ENCODE results near the gene BAG3. TPM values are rescaled to one million over a fixed set of nuclear protein-coding genes. Genes with fewer than 3 reads are reported as not detected.
A peak's percentile ranks its signal among the peaks of the same experiment; 100 is the strongest.

Gene BAG3
- total and polyA plus RNA-seq, 12 donors: 42.5 to 193 (median 145) TPM

DNA sequence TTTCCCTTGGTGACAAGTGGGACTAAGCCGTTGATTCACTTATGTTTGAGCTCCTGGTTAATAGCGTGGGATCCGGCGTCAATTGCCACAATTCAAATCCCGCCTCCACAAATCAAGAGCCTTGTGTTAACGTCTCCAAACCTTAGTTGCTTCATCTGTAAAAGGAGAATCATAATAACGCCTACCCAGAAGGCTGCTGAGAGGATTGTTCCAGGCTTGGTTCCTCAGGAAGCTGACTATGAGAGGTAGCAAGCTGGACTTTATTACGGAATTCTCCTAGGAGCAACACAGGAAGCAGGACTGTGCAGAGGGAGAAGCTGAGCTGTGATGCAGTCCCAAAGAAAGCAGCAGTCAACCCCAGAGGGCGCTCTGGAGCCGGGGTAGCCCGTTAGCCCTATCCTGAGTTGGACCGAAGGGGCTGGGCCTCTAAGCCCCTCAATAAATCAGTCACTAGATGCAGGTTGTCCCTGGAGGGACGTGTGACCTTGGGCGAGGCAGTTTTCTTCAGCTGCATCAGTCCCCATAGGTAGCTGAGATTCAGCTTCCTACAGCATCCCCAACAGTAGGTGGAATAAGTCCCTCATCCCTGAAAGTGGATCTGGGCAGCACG lies 6.9 kb upstream of the BAG3 start:
- Histone ChIP-seq H3K9me3 (peaks cover 0 to 28% (median 6%) of the 10 kb centered on the region in 11 donors), H3K4me3 (no peak overlapping the region), H3K4me1 (no peaks in the 10 kb centered on the region), H3K27me3 (no peaks in the 10 kb centered on the region), H3K36me3 (no peaks in the 10 kb centered on the region), H3K27ac (no peak overlapping the region)
- 70% methylated on average over 15 of the region's 15 CpGs for WGBS, 2 donors
- intact Hi-C loops (cut with DNase I): no loop called here
- ATAC-seq (no peak), DNase-seq (no peak)
- TF ChIP-seq, protein P1, sequence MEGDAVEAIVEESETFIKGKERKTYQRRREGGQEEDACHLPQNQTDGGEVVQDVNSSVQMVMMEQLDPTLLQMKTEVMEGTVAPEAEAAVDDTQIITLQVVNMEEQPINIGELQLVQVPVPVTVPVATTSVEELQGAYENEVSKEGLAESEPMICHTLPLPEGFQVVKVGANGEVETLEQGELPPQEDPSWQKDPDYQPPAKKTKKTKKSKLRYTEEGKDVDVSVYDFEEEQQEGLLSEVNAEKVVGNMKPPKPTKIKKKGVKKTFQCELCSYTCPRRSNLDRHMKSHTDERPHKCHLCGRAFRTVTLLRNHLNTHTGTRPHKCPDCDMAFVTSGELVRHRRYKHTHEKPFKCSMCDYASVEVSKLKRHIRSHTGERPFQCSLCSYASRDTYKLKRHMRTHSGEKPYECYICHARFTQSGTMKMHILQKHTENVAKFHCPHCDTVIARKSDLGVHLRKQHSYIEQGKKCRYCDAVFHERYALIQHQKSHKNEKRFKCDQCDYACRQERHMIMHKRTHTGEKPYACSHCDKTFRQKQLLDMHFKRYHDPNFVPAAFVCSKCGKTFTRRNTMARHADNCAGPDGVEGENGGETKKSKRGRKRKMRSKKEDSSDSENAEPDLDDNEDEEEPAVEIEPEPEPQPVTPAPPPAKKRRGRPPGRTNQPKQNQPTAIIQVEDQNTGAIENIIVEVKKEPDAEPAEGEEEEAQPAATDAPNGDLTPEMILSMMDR (IDR thresholded peaks at IDR 0.05): peak in 1 of 9 donors; percentile 12

DNA sequence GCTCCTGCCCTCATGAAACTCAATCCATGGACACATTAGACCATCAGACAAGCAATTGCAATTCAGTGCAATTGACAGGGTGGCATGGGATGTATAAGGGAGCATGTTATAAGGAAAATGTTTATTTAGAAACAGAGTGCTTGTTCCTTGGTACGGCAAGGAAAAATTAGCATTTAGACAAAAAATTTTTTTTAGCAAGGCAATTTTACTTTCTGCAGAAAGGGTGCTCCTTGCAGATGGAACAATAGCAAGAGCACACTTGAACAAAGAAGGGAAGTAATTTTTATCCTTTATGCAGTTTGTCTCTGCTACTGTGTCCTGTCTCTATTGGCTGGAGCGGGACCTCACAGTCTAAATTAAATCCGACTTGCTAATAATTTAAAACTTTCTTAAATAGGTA lies 6.2 kb upstream of the BAG3 start:
- Histone ChIP-seq H3K4me3 (no peak overlapping the region), H3K4me1 (no peaks in the 10 kb centered on the region), H3K27ac (no peak overlapping the region), H3K36me3 (no peaks in the 10 kb centered on the region), H3K9me3 (peaks cover 0 to 28% (median 6%) of the 10 kb centered on the region in 11 donors), H3K27me3 (no peaks in the 10 kb centered on the region)
- 94 to 95% methylated on average over 3 of the region's 3 CpGs for WGBS, 2 donors
- intact Hi-C loops (cut with DNase I): loop anchor here in 4 of 10 donors (5.0 kb wide), 2 partner anchors 33 to 38 kb away; no protein-coding TSS in a partner anchor
- ATAC-seq: no peak
- TF ChIP-seq, protein P1 (IDR thresholded peaks at IDR 0.05): no peak
- DNase-seq: no peak

- Histone ChIP-seq H3K27me3 (peaks cover 0 to 3% (median 0%) of the 10 kb centered on the region in 7 donors), H3K4me3 (no peak overlapping the region), H3K4me1 (peaks cover 12 to 32% (median 25%) of the 10 kb centered on the region in 9 donors), H3K9me3 (peaks cover 0 to 12% (median under 1%) of the 10 kb centered on the region in 11 donors), H3K27ac (peak overlapping the region in 2 of 10 donors; percentile 98), H3K36me3 (no peaks in the 10 kb centered on the region)
- intact Hi-C loops (cut with DNase I): loop anchor here in 5 of 10 donors (2.0 to 10.0 kb wide), 4 partner anchors 33 to 55 kb away; partner anchors contain the start of gene TIAL1 (in 4 of the 5)
- no peak for ATAC-seq
- TF ChIP-seq, protein P1 (IDR thresholded peaks at IDR 0.05): no peak
- no peak for DNase-seq
- 97 to 100% methylated on average over 1 of the region's 1 CpG for WGBS, 2 donors
Measured at GRCh38 chr10:119650062-119650461, 1.1 kb upstream of the BAG3 start.

GRCh38 chr10:119651514-119652360 lies 557 bp downstream of the BAG3 start:
- peak overlapping the region; percentile 92 to 100 (median 98) for H3K27ac ChIP-seq
- H3K27me3 ChIP-seq: peaks cover 0 to 3% (median 0%) of the 10 kb centered on the region in 7 donors
- WGBS, 2 donors: 0% methylated on average over 85 to 107 of the region's 107 CpGs
- DNase-seq: peak; percentile 27 to 38
- H3K36me3 ChIP-seq: peaks cover 0 to 8% (median 0%) of the 10 kb centered on the region in 9 donors
- H3K4me3 ChIP-seq: peak overlapping the region; percentile 59 to 96 (median 86)
- intact Hi-C loops (cut with DNase I): loop anchor here in 6 of 10 donors (1.0 to 10.0 kb wide), 6 partner anchors 34 to 57 kb away; partner anchors contain the start of gene TIAL1 (in 4 of the 6)
- H3K9me3 ChIP-seq: no peaks in the 10 kb centered on the region
- H3K4me1 ChIP-seq: peaks cover 21 to 49% (median 42%) of the 10 kb centered on the region in 9 donors
- TF ChIP-seq, protein P1 (IDR thresholded peaks at IDR 0.05): peak in 1 of 9 donors; percentile 15
- peak in 4 of 8 donors; percentile 19 to 30 (median 20) for ATAC-seq

Data from heart right ventricle (tissue), 16 donors.